H1 (cell line): ENCODE measurements around the gene NCOA1. TPM values are rescaled to one million over a fixed set of nuclear protein-coding genes. Genes with fewer than 3 reads are reported as not detected.

ENCODE experiments used
- CTCF ChIA-PET: fragments of 300-600 bp; sonication (Branson Sonifier 250); formaldehyde crosslinking; loops from one replicate; lab custom pipeline; 2021; ENCODE audit not compliant: partially characterized antibody; lab: Charles Lee
- POLR2A ChIA-PET: fragments of 300-600 bp; sonication (Branson Sonifier 250); formaldehyde crosslinking; loops from one replicate; lab custom pipeline; 2021; ENCODE audit warnings: inconsistent platforms; ENCODE audit not compliant: partially characterized antibody; lab: Charles Lee
- DNase-seq, 2 experiments: peaks; one replicate each; pipeline versions ENCODE4 v3.0.0 to v3.0.0-alpha.2; 2010 to 2022; ENCODE audit warnings: low spot score in 2 of 2, low read depth in 1 of 2, mixed read lengths in 1 of 2
- FAIRE-seq: peaks from 2 replicates; lab custom pipeline; 2011; peaks lifted over from hg19 to GRCh38; lab: Jason Lieb, UNC
- H2AFZ ChIP-seq: 2 replicates; pipeline ENCODE4 v1.8.1; 2012; ENCODE audit warnings: low read length, inconsistent platforms
- H2AK5ac ChIP-seq: 2 replicates; pipeline ENCODE4 v1.6.1; 2013; ENCODE audit warnings: low read depth, low read length
- H2BK120ac ChIP-seq: replicated peaks from 2 replicates; pipeline ENCODE3; 2013; ENCODE audit warnings: low read depth, low read length, inconsistent platforms
- H2BK12ac ChIP-seq: 2 replicates; pipeline ENCODE4 v1.6.1; 2013; ENCODE audit warnings: low read depth, low read length
- H2BK15ac ChIP-seq: 2 replicates; pipeline ENCODE4 v1.6.1; 2013; ENCODE audit warnings: low read length
- H2BK20ac ChIP-seq: 2 replicates; pipeline ENCODE4 v1.6.1; 2013; ENCODE audit warnings: low read length
- H2BK5ac ChIP-seq: 2 replicates; pipeline ENCODE4 v1.6.1; 2013; ENCODE audit warnings: low read depth, low read length
- H3K14ac ChIP-seq: 2 replicates; pipeline ENCODE4 v1.6.1; 2013; ENCODE audit warnings: inconsistent platforms; ENCODE audit not compliant: insufficient read length
- H3K18ac ChIP-seq: 2 replicates; pipeline ENCODE4 v1.6.1; 2013; ENCODE audit warnings: low read length; ENCODE audit errors: extremely low read depth
- H3K23ac ChIP-seq: 2 replicates; pipeline ENCODE4 v1.6.1; 2013; ENCODE audit warnings: inconsistent platforms; ENCODE audit not compliant: insufficient read length
- H3K23me2 ChIP-seq: 2 replicates; pipeline ENCODE4 v1.6.1; 2013; ENCODE audit warnings: low read depth, low read length
- H3K27ac ChIP-seq: 2 replicates; pipeline ENCODE4 v1.6.1; 2011; ENCODE audit warnings: low read depth, low read length, inconsistent platforms
- H3K27me3 ChIP-seq, 4 experiments: replicated peaks in 1 of 4; 1 replicate in 1 of 4; 2 replicates in 3 of 4; pipeline versions ENCODE4 v1.6.1 to v1.8.1; 2011 to 2013; ENCODE audit warnings: low read length in 3 of 4, mild to moderate bottlenecking in 3 of 4, inconsistent platforms in 2 of 4, mixed read lengths in 2 of 4, moderate library complexity in 1 of 4; ENCODE audit not compliant: control insufficient read depth in 3 of 4, insufficient read depth in 3 of 4; ENCODE audit errors: extremely low read depth in 1 of 4
- H3K36me3 ChIP-seq, 4 experiments: 2 replicates each; pipeline versions ENCODE4 v1.6.1 to v1.8.1; 2011 to 2013; ENCODE audit warnings: mild to moderate bottlenecking in 4 of 4, low read length in 3 of 4, moderate library complexity in 2 of 4, control low read depth in 1 of 4, inconsistent platforms in 1 of 4; ENCODE audit not compliant: insufficient read depth in 4 of 4, control insufficient read depth in 2 of 4
- H3K4ac ChIP-seq: replicated peaks from 2 replicates; pipeline ENCODE3; 2013; ENCODE audit warnings: low read length, low read depth, mixed read lengths, inconsistent platforms; ENCODE audit not compliant: insufficient read length
- H3K4me1 ChIP-seq, 4 experiments: replicated peaks in 1 of 4; 1 replicate in 1 of 4; 2 replicates in 3 of 4; pipeline versions ENCODE4 v1.6.1 to v1.8.1; 2011 to 2013; ENCODE audit warnings: low read length in 3 of 4, inconsistent platforms in 2 of 4, mixed read lengths in 1 of 4; ENCODE audit not compliant: insufficient read depth in 4 of 4, control insufficient read depth in 3 of 4
- H3K4me2 ChIP-seq, 2 experiments: 2 replicates each; pipeline versions ENCODE4 v1.6.1 to v1.8.1; 2011 to 2013; ENCODE audit warnings: low read depth in 2 of 2, low read length in 2 of 2, control low read depth in 1 of 2, inconsistent platforms in 1 of 2, mild to moderate bottlenecking in 1 of 2; ENCODE audit not compliant: insufficient read depth in 1 of 2
- H3K4me3 ChIP-seq, 4 experiments: fragments of 200-600, 300-600 bp in 1 of 4; sonication (generic), shearing (Covaris generic), sonication (Bioruptor Twin) in 1 of 4; 2 replicates each; pipeline versions ENCODE4 v1.5.1 to v1.8.1; 2011 to 2016; ENCODE audit warnings: low read length in 4 of 4, low read depth in 3 of 4, control low read depth in 2 of 4, inconsistent platforms in 2 of 4, mild to moderate bottlenecking in 2 of 4, mixed read lengths in 1 of 4, moderate library complexity in 1 of 4; ENCODE audit not compliant: insufficient read depth in 2 of 4; ENCODE audit errors: extremely low read depth in 1 of 4
- H3K56ac ChIP-seq: replicated peaks from 2 replicates; pipeline ENCODE3; 2013; ENCODE audit warnings: low read depth, mild to moderate bottlenecking, mixed read lengths, low read length, inconsistent platforms; ENCODE audit not compliant: insufficient read length
- H3K79me1 ChIP-seq: 2 replicates; pipeline ENCODE4 v1.6.1; 2013; ENCODE audit warnings: low read depth, low read length, control low read depth
- H3K79me2 ChIP-seq, 2 experiments: 2 replicates each; pipeline versions ENCODE4 v1.6.1 to v1.8.1; 2012 to 2013; ENCODE audit warnings: low read length in 2 of 2, mild to moderate bottlenecking in 2 of 2, inconsistent platforms in 1 of 2; ENCODE audit not compliant: insufficient read depth in 2 of 2, control insufficient read depth in 1 of 2
- H3K9ac ChIP-seq, 4 experiments: replicated peaks in 1 of 4; 1 replicate in 1 of 4; 2 replicates in 3 of 4; pipeline versions ENCODE4 v1.6.1 to v1.8.1; 2011 to 2013; ENCODE audit warnings: low read depth in 3 of 4, low read length in 3 of 4, control low read depth in 2 of 4, mild to moderate bottlenecking in 2 of 4, moderate library complexity in 2 of 4, inconsistent platforms in 1 of 4; ENCODE audit errors: extremely low read depth in 1 of 4
- H3K9me3 ChIP-seq, 2 experiments: 2 replicates each; pipeline versions ENCODE4 v1.6.1 to v1.8.1; 2012 to 2013; ENCODE audit warnings: mild to moderate bottlenecking in 2 of 2, moderate library complexity in 2 of 2, control low read depth in 1 of 2, inconsistent platforms in 1 of 2, low read depth in 1 of 2, low read length in 1 of 2, mixed read lengths in 1 of 2; ENCODE audit not compliant: insufficient read depth in 2 of 2
- H4K20me1 ChIP-seq, 2 experiments: replicated peaks in 1 of 2; 2 replicates each; pipeline versions ENCODE3 to v1.8.1; 2011 to 2013; ENCODE audit warnings: inconsistent platforms in 2 of 2, low read length in 2 of 2, mild to moderate bottlenecking in 1 of 2; ENCODE audit not compliant: insufficient read depth in 2 of 2, control insufficient read depth in 1 of 2
- H4K5ac ChIP-seq: 2 replicates; pipeline ENCODE4 v1.6.1; 2013; ENCODE audit warnings: low read length, low read depth, mixed read lengths, inconsistent platforms; ENCODE audit not compliant: insufficient read length
- H4K8ac ChIP-seq: 2 replicates; pipeline ENCODE4 v1.8.0; 2013; ENCODE audit warnings: mild to moderate bottlenecking, moderate library complexity, low read length, inconsistent platforms; ENCODE audit not compliant: insufficient read depth; ENCODE audit errors: extremely low read depth
- H4K91ac ChIP-seq: replicated peaks from 2 replicates; pipeline ENCODE3; 2013; ENCODE audit warnings: low read length, mixed read lengths, inconsistent platforms; ENCODE audit not compliant: insufficient read length
- BACH1 ChIP-seq: IDR thresholded peaks from 2 replicates; pipeline ENCODE4 v1.6.1; 2012; ENCODE audit warnings: low read length, improper control_type of control experiment
- CBX5 ChIP-seq: fragments of 300-800, 300-1000 bp; sonication (generic); IDR thresholded peaks from 2 replicates; pipeline ENCODE4 v1.7.1; 2016; ENCODE audit warnings: antibody characterized with exemption, low read length, low read depth
- CHD1 ChIP-seq: IDR thresholded peaks from 2 replicates; pipeline ENCODE4 v1.6.1; 2012; ENCODE audit warnings: low read depth, low read length, improper control_type of control experiment
- HDAC2 ChIP-seq, 2 experiments: fragments of 300-600 bp in 1 of 2; sonication (generic) in 1 of 2; IDR thresholded peaks; 2 replicates each; pipeline ENCODE4 v1.6.1; 2011 to 2012; ENCODE audit warnings: low read depth in 2 of 2, low read length in 2 of 2, mild to moderate bottlenecking in 2 of 2, moderate library complexity in 2 of 2, borderline replicate concordance in 1 of 2, inconsistent platforms in 1 of 2
- KDM4A ChIP-seq: IDR thresholded peaks from one replicate; pipeline ENCODE4 v1.7.1; 2012; ENCODE audit warnings: low read depth, mild to moderate bottlenecking, moderate library complexity, low read length, inconsistent platforms; ENCODE audit not compliant: severe bottlenecking
- PHF8 ChIP-seq: fragments of 200-600 bp; sonication (generic); conservative IDR thresholded peaks from 2 replicates; pipeline ENCODE4 v1.7.1; 2012; ENCODE audit warnings: low read depth, mild to moderate bottlenecking, inconsistent platforms, low read length, moderate library complexity
- RXRA ChIP-seq: IDR thresholded peaks from 2 replicates; pipeline ENCODE4 v1.6.1; 2011; ENCODE audit warnings: low read depth, mild to moderate bottlenecking, low read length, moderate library complexity; ENCODE audit not compliant: insufficient read depth
- SP4 ChIP-seq: IDR thresholded peaks from 2 replicates; pipeline ENCODE4 v1.6.1; 2012; ENCODE audit warnings: low read length, inconsistent platforms
- TAF7 ChIP-seq: optimal IDR thresholded peaks from 2 replicates; pipeline ENCODE3; 2011; ENCODE audit warnings: low read depth, mild to moderate bottlenecking, inconsistent platforms, low read length, moderate library complexity, borderline replicate concordance
- TEAD4 ChIP-seq: IDR thresholded peaks from 2 replicates; pipeline ENCODE4 v1.6.1; 2012; ENCODE audit warnings: low read depth, low read length, inconsistent platforms, mixed read lengths
- ZNF274 ChIP-seq: IDR thresholded peaks from 2 replicates; pipeline ENCODE4 v1.7.0; 2012; ENCODE audit warnings: low read length, borderline replicate concordance; ENCODE audit errors: extremely low read depth
- WGBS, 2 experiments: shearing (Covaris generic) in 1 of 2; methylation state at CpG; one replicate each; pipeline versions ENCODE4 v1.1.6 to v1.1.7; 2013 to 2015; ENCODE audit warnings: low lambda C conversion rate in 2 of 2, mixed read lengths in 2 of 2, inconsistent platforms in 1 of 2, low coverage in 1 of 2, missing lambda C conversion rate in 1 of 2; ENCODE audit not compliant: insufficient replicate concordance in 2 of 2, insufficient coverage in 1 of 2, insufficient read length in 1 of 2; ENCODE audit errors: extremely low coverage in 1 of 2, missing lambda C conversion rate in 1 of 2; 5-methylcytosine and 5-hydroxymethylcytosine counted together
- polyA plus RNA-seq, 7 experiments: library from polyadenylated mRNA; depleted of rRNA in 3 of 7; stranded (reverse) in 5 of 7; unstranded in 2 of 7; fragments of >200 nt in 5 of 7; fragments of 200-250 nt in 2 of 7; gene quantifications; 1 replicate in 5 of 7; 2 replicates in 1 of 7; 4 replicates in 1 of 7; pipeline versions ENCODE4 v1.2.1 to v1.2.3, GENCODE V29; 2011 to 2013; ENCODE audit warnings: missing spikeins in 2 of 7, mixed read lengths in 2 of 7
- total RNA-seq: library from RNA; stranded (reverse); fragmentation: NEBNext Ultra II Directional; extraction: Animal tissue kit (Norgen Biotek cat#: 25700); gene quantifications from 2 replicates; pipeline ENCODE4 v1.2.1, GENCODE V29; 2021

Gene NCOA1
- total and polyA plus RNA-seq, 2 of the 8 experiments (the other 6 are each of a cell fraction or from before 2014, with no cell fraction given): 12.8 to 17.9 TPM

DNA sequence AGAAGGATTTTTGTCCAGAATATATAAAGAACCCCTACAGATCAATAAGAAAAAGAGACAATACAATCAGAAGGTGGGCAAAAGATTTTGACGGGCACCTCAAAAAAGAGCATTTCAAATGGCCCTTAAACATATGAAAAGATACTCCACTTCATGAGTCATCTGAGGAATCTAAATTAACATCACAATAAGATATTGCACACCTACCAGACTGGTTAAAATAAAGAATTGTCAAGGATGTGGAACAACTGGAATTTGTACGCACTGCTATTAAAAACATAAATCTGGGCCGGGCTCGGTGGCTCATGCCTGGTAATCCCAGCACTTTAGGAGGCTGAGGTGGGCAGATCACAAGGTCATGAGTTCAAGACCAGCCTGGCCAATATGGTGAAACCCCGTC is 17.0 kb upstream of the NCOA1 start:
- H3K79me2 ChIP-seq: no peaks in the 10 kb centered on the region
- no peak overlapping the region for H3K4me2 ChIP-seq
- no peak overlapping the region for H3K14ac ChIP-seq
- no peaks in the 10 kb centered on the region; the same call in 1 of the 2 replicates for H3K23me2 ChIP-seq
- H2BK5ac ChIP-seq: no peak overlapping the region
- no peaks in the 10 kb centered on the region for H4K20me1 ChIP-seq
- no peak overlapping the region for H2AK5ac ChIP-seq
- H2BK20ac ChIP-seq: no peak overlapping the region
- no peak overlapping the region for H3K27ac ChIP-seq
- DNase-seq (no peak), FAIRE-seq (no peak)
- H4K8ac ChIP-seq: no peak overlapping the region
- H3K4me3 ChIP-seq: no peak overlapping the region
- H2AFZ ChIP-seq: no peak overlapping the region
- no peaks in the 10 kb centered on the region for H3K27me3 ChIP-seq
- H3K4ac ChIP-seq: no peak overlapping the region
- ChIA-PET POLR2A (no interaction called here), CTCF (no interaction called here)
- no peak overlapping the region for H4K5ac ChIP-seq
- TF ChIP-seq RXRA: no peak
- no peak for TF ChIP-seq KDM4A
- TF ChIP-seq CBX5: no peak
- TF ChIP-seq TAF7: no peak
- no peak for TF ChIP-seq HDAC2 (IDR thresholded peaks at IDR 0.05; ENCODE audit: borderline replicate concordance in 1 of 2, low read depth in 2 of 2, low read length in 2 of 2)
- no peak for TF ChIP-seq BACH1
- no peak for TF ChIP-seq SP4
- TF ChIP-seq PHF8: no peak
- no peak for TF ChIP-seq ZNF274
- TF ChIP-seq TEAD4: no peak
- no peak for TF ChIP-seq CHD1
- H3K9me3 ChIP-seq: no peaks in the 10 kb centered on the region
- no peak overlapping the region for H3K18ac ChIP-seq
- no peaks in the 10 kb centered on the region for H3K79me1 ChIP-seq
- no peak overlapping the region for H3K9ac ChIP-seq
- H3K4me1 ChIP-seq: no peaks in the 10 kb centered on the region
- no peak overlapping the region for H4K91ac ChIP-seq
- H2BK12ac ChIP-seq: no peak overlapping the region
- no peak overlapping the region for H3K23ac ChIP-seq
- H3K56ac ChIP-seq: no peak overlapping the region
- no peak overlapping the region for H2BK120ac ChIP-seq
- no peak overlapping the region for H2BK15ac ChIP-seq
- H3K36me3 ChIP-seq: no peaks in the 10 kb centered on the region
- 94% methylated on average over 5 of the region's 5 CpGs; no CpG with 5 or more reads in 1 of the 2 experiments for WGBS, 2 experiments
